Aorta (tissue), 5 donors: ENCODE measurements around the gene ZDHHC13. TPM values are rescaled to one million over a fixed set of nuclear protein-coding genes. Genes with fewer than 3 reads are reported as not detected.

Source experiments
- ATAC-seq: fragments of 200-7000 bp; cut with Tn5 transposase; one replicate; pipeline ENCODE4 v1.9.1; 2022; ENCODE audit warnings: moderate library complexity; ENCODE audit not compliant: low FRiP score
- DNase-seq, 2 donors: peaks; one replicate each; pipeline ENCODE4 v3.0.0-alpha.2; 2020
- H3K27ac ChIP-seq, 2 donors: one replicate each; pipeline ENCODE4 v1.5.1; 2013; ENCODE audit warnings: low read length in 2 of 2, mild to moderate bottlenecking in 2 of 2, moderate library complexity in 2 of 2, control low read depth in 1 of 2, inconsistent platforms in 1 of 2, low read depth in 1 of 2
- H3K27me3 ChIP-seq, 2 donors: one replicate each; pipeline ENCODE4 v1.6.1; 2013; ENCODE audit warnings: control low read depth in 1 of 2, low read length in 1 of 2, mild to moderate bottlenecking in 1 of 2, moderate library complexity in 1 of 2; ENCODE audit not compliant: insufficient read depth in 2 of 2, control insufficient read depth in 1 of 2
- H3K36me3 ChIP-seq, 2 donors: one replicate each; pipeline ENCODE4 v1.6.1; 2013; ENCODE audit warnings: control low read depth in 1 of 2, low read length in 1 of 2, mild to moderate bottlenecking in 1 of 2; ENCODE audit not compliant: insufficient read depth in 2 of 2, control insufficient read depth in 1 of 2
- H3K4me1 ChIP-seq, 2 donors: one replicate each; pipeline ENCODE4 v1.6.1; 2013; ENCODE audit warnings: low read length in 2 of 2, control low read depth in 1 of 2, mild to moderate bottlenecking in 1 of 2, moderate library complexity in 1 of 2; ENCODE audit not compliant: insufficient read depth in 2 of 2, control insufficient read depth in 1 of 2
- H3K4me3 ChIP-seq, 2 donors: one replicate each; pipeline ENCODE4 v1.5.1; 2013; ENCODE audit warnings: low read length in 2 of 2, control low read depth in 1 of 2, mild to moderate bottlenecking in 1 of 2
- H3K9me3 ChIP-seq: one replicate; pipeline ENCODE4 v1.6.1; 2013; ENCODE audit warnings: mild to moderate bottlenecking, low read length; ENCODE audit not compliant: control insufficient read depth
- WGBS, 2 donors: extraction: QIAGEN DNeasy Blood & Tissue Kit; methylation state at CpG; one replicate each; pipeline ENCODE4 v1.1.7; 2013; 5-methylcytosine and 5-hydroxymethylcytosine counted together
- intact Hi-C, 2 donors: fragments of 100-400 bp; cut with DNase I; formaldehyde crosslinking; loops; one replicate each; pipeline versions ENCODE4 v1.14.2 to v1.15.0; 2022
- polyA plus RNA-seq, 2 donors: library from polyadenylated mRNA; stranded (reverse); fragments of 200-250 nt; gene quantifications; one replicate each; pipeline ENCODE4 v1.2.3, GENCODE V29; 2013
- total RNA-seq, 2 donors: library from RNA; stranded (reverse); fragmentation: NEBNext Ultra II Directional; extraction: Animal tissue kit (Norgen Biotek cat#: 25700); gene quantifications; one replicate each; pipeline ENCODE4 v1.2.1, GENCODE V29; 2021
- donor health status: healthy with polysubstance abuse.
- donor health status: Bipolar disorder and iron deficiency.
- donor health status: DM: no; HTN: no; CAD: no.
- donor health status: DM: no; HTN: no; CAD: no.
- donor health status: DM: yes; HTN: yes; CAD: no.

ZDHHC13 gene
- total and polyA plus RNA-seq, 4 donors = 3.3 to 14.7 (median 7.7) TPM

DNA sequence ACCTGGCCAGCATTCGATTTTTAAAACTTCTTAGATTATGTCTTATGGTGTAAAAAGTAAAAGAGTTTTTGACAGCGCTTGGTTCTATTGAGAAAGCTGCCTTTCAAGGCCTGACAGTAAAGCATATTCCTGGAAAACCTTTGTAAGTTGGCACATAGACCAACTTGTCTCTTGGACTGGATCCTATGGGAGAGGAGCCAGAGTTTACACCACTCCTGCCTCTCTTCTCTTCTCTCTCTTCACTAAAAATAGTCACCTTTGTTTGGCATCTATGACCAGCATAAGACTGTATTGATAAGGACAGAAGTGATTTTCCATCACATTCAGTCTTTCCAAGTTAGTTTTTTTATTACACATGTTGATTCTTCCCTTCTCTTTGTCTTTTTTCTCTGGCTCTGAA is 51.1 kb downstream of the ZDHHC13 start:
- Histone ChIP-seq H3K9me3 (no peaks in the 10 kb centered on the region), H3K36me3 (peaks cover 16 to 17% of the 10 kb centered on the region in 2 donors), H3K4me3 (no peak overlapping the region), H3K27me3 (peaks cover 0 to 2% of the 10 kb centered on the region in 2 donors), H3K27ac (no peak overlapping the region), H3K4me1 (no peaks in the 10 kb centered on the region)
- intact Hi-C loops = no loop called here
- no peak for DNase-seq
- no peak for ATAC-seq
- 85 to 88% methylated on average over 2 of the region's 2 CpGs for WGBS, 2 donors

DNA sequence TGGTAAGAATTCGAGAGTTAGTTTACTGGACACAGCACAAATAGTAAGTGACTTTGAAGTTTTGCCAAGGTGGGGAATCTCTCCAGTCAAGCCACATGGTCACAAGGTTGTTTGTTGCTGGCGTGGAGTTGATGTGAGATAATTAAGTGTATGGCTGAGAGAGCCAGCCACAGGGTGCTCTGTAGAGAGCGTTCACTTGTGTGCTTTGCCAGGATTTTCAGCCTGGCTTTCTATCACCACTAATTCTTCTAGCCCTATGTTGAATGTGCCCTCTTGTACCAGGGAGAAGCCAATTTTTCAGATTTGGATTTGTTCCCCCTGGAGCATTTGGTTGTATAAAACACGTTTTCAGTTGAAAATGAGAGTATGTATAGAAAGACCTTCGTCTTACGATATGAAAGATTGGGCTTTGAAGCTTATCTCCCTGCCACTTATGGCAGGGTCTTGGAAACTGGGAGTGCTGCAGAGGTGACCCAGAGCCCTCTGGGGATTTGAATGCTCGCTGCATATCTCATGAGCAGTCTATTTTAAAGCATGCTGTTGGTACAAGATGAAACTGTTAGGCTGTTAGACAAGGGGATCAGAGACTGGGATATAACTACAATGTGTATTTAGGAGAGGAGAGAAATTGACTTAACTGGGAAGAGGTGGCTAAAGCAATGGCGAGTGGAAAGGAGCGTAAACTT is 56.2 kb downstream of the ZDHHC13 start:
- no peaks in the 10 kb centered on the region for H3K4me1 ChIP-seq
- no peak for ATAC-seq
- H3K27ac ChIP-seq = no peak overlapping the region
- peaks cover 0 to 2% of the 10 kb centered on the region in 2 donors for H3K27me3 ChIP-seq
- intact Hi-C loops = no loop called here
- DNase-seq = no peak
- H3K4me3 ChIP-seq = no peak overlapping the region
- H3K9me3 ChIP-seq = no peaks in the 10 kb centered on the region
- peaks cover 10 to 11% of the 10 kb centered on the region in 2 donors for H3K36me3 ChIP-seq
- WGBS, 2 donors = 79 to 85% methylated on average over 9 of the region's 9 CpGs

GRCh38 chr11:19173964-19174638 is 57.1 kb downstream of the ZDHHC13 start:
- no peak overlapping the region for H3K27ac ChIP-seq
- 94 to 95% methylated on average over 7 of the region's 7 CpGs for WGBS, 2 donors
- ATAC-seq (no peak), DNase-seq (no peak)
- no peaks in the 10 kb centered on the region for H3K9me3 ChIP-seq
- no peaks in the 10 kb centered on the region for H3K4me1 ChIP-seq
- no peak overlapping the region for H3K4me3 ChIP-seq
- peaks cover 0 to 2% of the 10 kb centered on the region in 2 donors for H3K27me3 ChIP-seq
- intact Hi-C loops = no loop called here
- peaks cover 10 to 11% of the 10 kb centered on the region in 2 donors for H3K36me3 ChIP-seq

DNA sequence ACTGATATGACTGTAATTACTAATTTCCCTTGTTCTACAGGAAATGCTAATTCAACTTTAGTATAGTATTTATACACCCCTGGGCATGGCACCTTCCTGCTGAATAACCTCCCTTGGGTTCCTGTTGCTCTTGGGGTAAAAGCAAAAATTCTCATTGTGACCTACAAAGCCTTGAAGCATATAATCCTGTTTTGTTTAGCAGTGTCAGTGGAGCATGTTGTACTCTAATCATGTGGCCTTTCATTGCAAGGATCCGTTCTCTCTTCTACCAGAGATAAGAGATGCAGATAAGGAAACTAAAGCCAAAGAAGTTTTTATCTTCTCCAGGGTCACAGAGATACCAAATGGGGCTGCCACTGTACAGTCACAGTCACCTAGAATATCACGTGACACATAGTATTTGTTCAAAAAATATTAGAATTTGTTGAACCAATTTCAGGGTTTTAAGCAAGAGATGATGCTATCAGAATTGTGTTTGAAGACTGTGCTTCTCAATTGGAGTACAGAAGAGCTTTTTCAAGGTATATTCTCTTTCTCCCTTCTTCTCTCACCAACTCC is 59.7 kb downstream of the ZDHHC13 start:
- WGBS, 2 donors = 71 to 82% methylated on average over 2 of the region's 2 CpGs
- no peak for ATAC-seq
- intact Hi-C loops = no loop called here
- Histone ChIP-seq H3K9me3 (no peaks in the 10 kb centered on the region), H3K4me3 (no peak overlapping the region), H3K27ac (no peak overlapping the region), H3K4me1 (no peaks in the 10 kb centered on the region), H3K27me3 (peaks cover 0 to 2% of the 10 kb centered on the region in 2 donors), H3K36me3 (peaks cover 6% of the 10 kb centered on the region in 2 donors)
- no peak for DNase-seq

DNA sequence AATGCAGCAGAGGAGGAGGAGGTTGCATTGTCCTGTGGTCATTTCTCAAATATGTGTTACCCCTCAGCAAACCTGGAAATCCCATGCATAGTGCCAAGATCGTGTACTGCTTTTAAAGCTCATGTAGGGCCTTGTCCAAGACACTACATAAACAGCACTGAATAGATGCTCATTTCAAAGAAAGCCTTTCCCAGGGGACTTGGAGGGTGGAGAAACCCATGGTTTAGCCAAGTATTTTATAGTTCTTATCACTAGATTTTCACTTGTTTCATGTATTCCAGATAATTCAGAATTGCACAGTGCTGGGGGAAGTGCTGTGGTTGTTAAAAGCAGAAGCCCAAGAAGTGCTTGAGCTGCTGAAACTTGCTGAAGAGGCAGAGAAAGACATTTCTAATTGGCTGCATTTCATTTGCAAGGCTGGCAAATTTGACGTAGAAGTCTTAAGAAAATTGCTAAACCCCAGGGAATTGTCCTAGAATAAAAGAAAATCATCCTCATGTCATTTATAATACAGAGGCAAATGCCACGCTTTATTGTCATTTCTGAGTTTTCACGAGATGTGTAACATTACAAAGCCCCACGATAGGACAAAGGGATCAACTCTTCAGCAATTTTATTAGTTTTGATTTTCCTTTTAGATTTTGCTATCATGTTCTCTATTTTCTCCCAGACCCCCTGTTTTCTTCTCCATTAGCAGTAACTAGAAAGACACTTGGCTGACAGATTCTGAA is 64.7 kb downstream of the ZDHHC13 start:
- ATAC-seq (no peak), DNase-seq (no peak)
- Histone ChIP-seq H3K4me3 (no peak overlapping the region), H3K4me1 (no peaks in the 10 kb centered on the region), H3K9me3 (no peaks in the 10 kb centered on the region), H3K36me3 (no peaks in the 10 kb centered on the region), H3K27ac (no peak overlapping the region), H3K27me3 (no peaks in the 10 kb centered on the region)
- intact Hi-C loops = no loop called here
- WGBS, 2 donors = 69 to 79% methylated on average over 5 of the region's 5 CpGs

- H3K27me3 ChIP-seq = no peaks in the 10 kb centered on the region
- H3K4me3 ChIP-seq = no peak overlapping the region
- intact Hi-C loops = no loop called here
- H3K4me1 ChIP-seq = no peaks in the 10 kb centered on the region
- 96% methylated on average over 7 of the region's 7 CpGs for WGBS, 2 donors
- no peaks in the 10 kb centered on the region for H3K9me3 ChIP-seq
- H3K36me3 ChIP-seq = no peaks in the 10 kb centered on the region
- DNase-seq (no peak), ATAC-seq (no peak)
- no peak overlapping the region for H3K27ac ChIP-seq
Measured at GRCh38 chr11:19183646-19184045, 66.7 kb downstream of the ZDHHC13 start.

DNA sequence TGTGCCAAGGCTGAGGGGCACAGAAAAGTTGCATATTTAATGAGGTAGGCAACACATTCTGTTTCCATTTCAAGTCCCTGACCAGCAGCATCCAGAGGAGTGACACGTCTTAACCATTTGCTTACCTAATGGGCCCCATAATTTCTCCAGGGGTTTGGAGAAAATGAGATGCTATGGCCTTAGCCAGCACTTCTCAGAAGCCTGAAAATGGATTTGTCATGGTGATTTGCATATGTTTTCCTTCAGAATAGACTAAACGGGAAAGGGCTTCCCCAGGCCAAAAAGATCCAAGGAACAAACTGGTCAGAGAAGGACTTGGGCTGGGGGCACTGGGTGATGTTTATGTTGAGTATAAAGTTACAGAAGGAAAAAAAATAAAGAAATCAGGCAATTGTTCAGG is 68.1 kb downstream of the ZDHHC13 start:
- intact Hi-C loops = no loop called here
- no peaks in the 10 kb centered on the region for H3K27me3 ChIP-seq
- DNase-seq (no peak), ATAC-seq (no peak)
- H3K4me1 ChIP-seq = no peaks in the 10 kb centered on the region
- no peak overlapping the region for H3K27ac ChIP-seq
- H3K36me3 ChIP-seq = no peaks in the 10 kb centered on the region
- WGBS, 2 donors = 57 to 62% methylated on average over 2 of the region's 2 CpGs
- H3K9me3 ChIP-seq = no peaks in the 10 kb centered on the region
- no peak overlapping the region for H3K4me3 ChIP-seq

DNA sequence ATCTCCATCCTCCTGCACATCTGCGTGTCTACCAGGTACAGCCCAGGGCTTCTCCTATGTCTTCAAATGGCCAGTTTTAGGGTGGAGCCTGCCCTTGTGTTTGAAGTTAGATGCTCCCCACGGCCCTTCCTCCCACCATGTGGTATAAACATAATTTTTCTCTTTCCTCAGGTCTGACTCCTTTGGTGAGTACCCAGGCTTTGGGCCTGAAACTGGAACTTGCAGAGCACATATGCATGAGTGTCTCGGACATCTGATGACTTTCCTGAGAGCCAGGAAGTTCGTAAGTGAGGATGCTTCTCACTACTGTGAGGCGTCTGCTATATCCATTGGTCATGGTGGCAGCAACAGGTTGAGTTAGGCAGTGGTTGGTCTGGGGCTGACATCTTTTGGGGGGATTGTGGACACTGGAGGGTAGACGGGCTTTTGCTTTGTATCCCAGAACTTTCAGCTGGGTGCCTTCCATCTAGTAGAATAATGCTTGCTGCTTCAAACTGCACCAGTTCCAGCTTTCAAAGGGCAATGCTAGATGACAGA is 68.6 kb downstream of the ZDHHC13 start:
- DNase-seq (no peak), ATAC-seq (no peak)
- Histone ChIP-seq H3K27me3 (no peaks in the 10 kb centered on the region), H3K9me3 (no peaks in the 10 kb centered on the region), H3K27ac (no peak overlapping the region), H3K4me3 (no peak overlapping the region), H3K36me3 (no peaks in the 10 kb centered on the region), H3K4me1 (no peaks in the 10 kb centered on the region)
- intact Hi-C loops = no loop called here
- WGBS, 2 donors = 74 to 75% methylated on average over 6 of the region's 6 CpGs
